ENCODE data around the gene RHOT1.
"Not testable (repeated sequence)": the region's sequence is repeated elsewhere in the genome, so short reads cannot be mapped to it uniquely, and the experiment has no call there.

DNA sequence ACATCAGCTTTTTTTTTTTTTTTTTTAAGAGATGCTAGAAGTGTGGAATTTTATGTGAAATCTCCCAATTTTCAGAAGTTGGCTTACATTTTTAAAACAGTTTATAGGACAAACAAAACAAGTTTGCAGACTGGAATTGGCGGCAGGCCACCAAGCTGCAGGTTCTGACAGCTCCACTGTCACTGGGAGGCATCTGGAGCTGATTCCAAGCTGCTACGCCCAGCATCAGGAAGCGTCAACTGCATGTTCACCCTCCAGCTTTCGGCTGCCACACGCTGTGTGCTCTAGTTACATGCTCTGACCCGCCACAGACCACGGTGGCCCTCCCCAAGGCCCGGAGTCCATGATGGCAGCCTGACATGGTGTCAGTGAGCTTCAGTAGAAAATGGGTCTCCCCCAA lies 26.8 kb upstream of the RHOT1 start:
- not testable (repeated sequence) for TF ChIP-seq FOXM1 (IDR thresholded peaks at IDR 0.05; ENCODE audit: borderline replicate concordance); TARDBP (IDR thresholded peaks at IDR 0.05); LEF1 (IDR thresholded peaks at IDR 0.05; ENCODE audit: borderline replicate concordance); SP1 (IDR thresholded peaks at IDR 0.05); FOXA1 (IDR thresholded peaks at IDR 0.05); ZNF384 (IDR thresholded peaks at IDR 0.05); BHLHE40 (IDR thresholded peaks at IDR 0.05; ENCODE audit: borderline replicate concordance); ELF4 (IDR thresholded peaks at IDR 0.05)
- TF ChIP-seq, protein P1, sequence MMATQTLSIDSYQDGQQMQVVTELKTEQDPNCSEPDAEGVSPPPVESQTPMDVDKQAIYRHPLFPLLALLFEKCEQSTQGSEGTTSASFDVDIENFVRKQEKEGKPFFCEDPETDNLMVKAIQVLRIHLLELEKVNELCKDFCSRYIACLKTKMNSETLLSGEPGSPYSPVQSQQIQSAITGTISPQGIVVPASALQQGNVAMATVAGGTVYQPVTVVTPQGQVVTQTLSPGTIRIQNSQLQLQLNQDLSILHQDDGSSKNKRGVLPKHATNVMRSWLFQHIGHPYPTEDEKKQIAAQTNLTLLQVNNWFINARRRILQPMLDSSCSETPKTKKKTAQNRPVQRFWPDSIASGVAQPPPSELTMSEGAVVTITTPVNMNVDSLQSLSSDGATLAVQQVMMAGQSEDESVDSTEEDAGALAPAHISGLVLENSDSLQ (IDR thresholded peaks at IDR 0.05) = not testable (repeated sequence)
